ENCODE measurements around the gene BTG4.

Gene BTG4

GRCh38 chr11:111549869-111550203 lies 37.6 kb upstream of the BTG4 start:
- no peak for TF ChIP-seq Cebpa-rat (IDR thresholded peaks at IDR 0.05)
- Histone ChIP-seq H3K9ac (no peak overlapping the region), H4K20me1 (no peaks in the 10 kb centered on the region), H3K9me3 (no peaks in the 10 kb centered on the region), H3K27ac (no peak overlapping the region), H3K27me3 (no peaks in the 10 kb centered on the region), H3K36me3 (no peaks in the 10 kb centered on the region), H3K4me3 (no peak overlapping the region), H3K4me2 (no peak overlapping the region), H3K4me1 (no peaks in the 10 kb centered on the region)

GRCh38 chr11:111549196-111549868 lies 37.1 kb upstream of the BTG4 start:
- H3K4me2 ChIP-seq, result no peak overlapping the region
- H3K36me3 ChIP-seq, result no peaks in the 10 kb centered on the region
- H3K4me3 ChIP-seq, result no peak overlapping the region
- no peak overlapping the region for H3K27ac ChIP-seq
- no peaks in the 10 kb centered on the region for H3K27me3 ChIP-seq
- no peaks in the 10 kb centered on the region for H3K4me1 ChIP-seq
- H3K9me3 ChIP-seq, result no peaks in the 10 kb centered on the region
- no peaks in the 10 kb centered on the region for H4K20me1 ChIP-seq
- H3K9ac ChIP-seq, result no peak overlapping the region
- no peak for TF ChIP-seq Cebpa-rat (IDR thresholded peaks at IDR 0.05)

- Histone ChIP-seq H3K9me3 (no peaks in the 10 kb centered on the region), H3K4me1 (no peaks in the 10 kb centered on the region), H3K27ac (no peak overlapping the region), H3K4me2 (no peak overlapping the region), H3K9ac (no peak overlapping the region), H3K4me3 (no peak overlapping the region), H4K20me1 (no peaks in the 10 kb centered on the region), H3K36me3 (no peaks in the 10 kb centered on the region), H3K27me3 (no peaks in the 10 kb centered on the region)
- no peak for TF ChIP-seq Cebpa-rat (IDR thresholded peaks at IDR 0.05)
Observed at GRCh38 chr11:111548525-111548924, 36.3 kb upstream of the BTG4 start.

- H3K36me3 ChIP-seq, result no peaks in the 10 kb centered on the region
- H4K20me1 ChIP-seq, result no peaks in the 10 kb centered on the region
- TF ChIP-seq Cebpa-rat (IDR thresholded peaks at IDR 0.05), result no peak
- no peak overlapping the region for H3K4me3 ChIP-seq
- H3K27me3 ChIP-seq, result peaks cover 48% of the 10 kb centered on the region
- peaks cover 23% of the 10 kb centered on the region for H3K4me1 ChIP-seq
- H3K27ac ChIP-seq, result no peak overlapping the region
- H3K9ac ChIP-seq, result no peak overlapping the region
- H3K9me3 ChIP-seq, result peaks cover 25% of the 10 kb centered on the region
- H3K4me2 ChIP-seq, result peak overlapping the region; percentile 4
Observed at GRCh38 chr11:111542606-111543275, 30.6 kb upstream of the BTG4 start.

- H3K4me1 ChIP-seq, result peaks cover 23% of the 10 kb centered on the region
- peaks cover 25% of the 10 kb centered on the region for H3K9me3 ChIP-seq
- no peak for TF ChIP-seq Cebpa-rat (IDR thresholded peaks at IDR 0.05)
- no peak overlapping the region for H3K9ac ChIP-seq
- no peaks in the 10 kb centered on the region for H4K20me1 ChIP-seq
- no peak overlapping the region for H3K4me2 ChIP-seq
- H3K4me3 ChIP-seq, result 0 out of 2 replicates have a peak overlapping the region, but pooled peaks have one; percentile 32
- H3K27ac ChIP-seq, result no peak overlapping the region
- no peaks in the 10 kb centered on the region for H3K36me3 ChIP-seq
- H3K27me3 ChIP-seq, result peaks cover 48% of the 10 kb centered on the region
Observed at GRCh38 chr11:111541254-111542061, 29.3 kb upstream of the BTG4 start.

- no peaks in the 10 kb centered on the region for H4K20me1 ChIP-seq
- peaks cover 25% of the 10 kb centered on the region for H3K9me3 ChIP-seq
- peak overlapping the region; percentile 32 for H3K4me3 ChIP-seq
- H3K36me3 ChIP-seq, result no peaks in the 10 kb centered on the region
- peak overlapping the region; percentile 47 for H3K4me2 ChIP-seq
- no peak overlapping the region for H3K27ac ChIP-seq
- peaks cover 23% of the 10 kb centered on the region for H3K4me1 ChIP-seq
- H3K27me3 ChIP-seq, result peaks cover 48% of the 10 kb centered on the region
- no peak overlapping the region for H3K9ac ChIP-seq
- TF ChIP-seq Cebpa-rat (IDR thresholded peaks at IDR 0.05), result no peak
Observed at GRCh38 chr11:111540937-111541253, 28.7 kb upstream of the BTG4 start.

GRCh38 chr11:111540114-111540936 lies 28.1 kb upstream of the BTG4 start, which contains the start of gene LAYN:
Gene LAYN, plus strand, starts transcription at chr11:111540720. Its CDS starts 124 bp downstream, at chr11:111540844.
- peaks cover 48% of the 10 kb centered on the region for H3K27me3 ChIP-seq
- no peaks in the 10 kb centered on the region for H3K36me3 ChIP-seq
- peaks cover 23% of the 10 kb centered on the region for H3K4me1 ChIP-seq
- H3K27ac ChIP-seq, result no peak within 1 kb of the TSS
- H3K9ac ChIP-seq, result no peak within 1 kb of the TSS
- peak within 1 kb of the TSS; percentile 32 for H3K4me3 ChIP-seq
- no peaks in the 10 kb centered on the region for H4K20me1 ChIP-seq
- peak within 1 kb of the TSS; percentile 47 for H3K4me2 ChIP-seq
- no peak for TF ChIP-seq Cebpa-rat (IDR thresholded peaks at IDR 0.05)
- H3K9me3 ChIP-seq, result peaks cover 25% of the 10 kb centered on the region

GRCh38 chr11:111539426-111540113 lies 27.4 kb upstream of the BTG4 start:
- Histone ChIP-seq H3K27ac (no peak overlapping the region), H3K4me3 (no peak overlapping the region), H3K9me3 (peaks cover 25% of the 10 kb centered on the region), H3K4me2 (no peak overlapping the region), H3K27me3 (peaks cover 48% of the 10 kb centered on the region), H3K36me3 (no peaks in the 10 kb centered on the region), H4K20me1 (no peaks in the 10 kb centered on the region), H3K4me1 (peaks cover 23% of the 10 kb centered on the region), H3K9ac (no peak overlapping the region)
- no peak for TF ChIP-seq Cebpa-rat (IDR thresholded peaks at IDR 0.05)

Data from BLaER1 (cell line).